SK-MEL-5 (cell line): ENCODE measurements around the gene TARDBP. TPM values are rescaled to one million over a fixed set of nuclear protein-coding genes. Genes with fewer than 3 reads are reported as not detected.
"Not testable (repeated sequence)": the region's sequence is repeated elsewhere in the genome, so short reads cannot be mapped to it uniquely, and the experiment has no call there.

Source experiments
- DNase-seq: peaks from one replicate; pipeline ENCODE4 v3.0.0-alpha.2; 2016; ENCODE audit warnings: low read depth, low spot score
- in situ Hi-C: cut with HindIII; loops from 2 replicates; pipeline ENCODE4 v1.10.0; 2016; ENCODE audit warnings: low sequenced_read_pairs, high pct_unique_total_duplicates, low pct_unique_long_range_greater_than_20kb
- total RNA-seq: library from RNA; depleted of rRNA; stranded (reverse); fragments of >200 nt; shearing (Covaris generic); gene quantifications from 2 replicates; pipeline ENCODE4 v1.2.3, GENCODE V29; 2014; rRNA removed

Gene TARDBP
- total RNA-seq, 1 experiment from 2014 or later = 27.5 TPM

- in situ Hi-C loops = no loop called here
- DNase-seq = no peak
These were observed 55.5 kb downstream of the TARDBP start for GRCh38 chr1:11067716-11068599.

- in situ Hi-C loops = no loop called here
- no peak for DNase-seq
These were observed 56.4 kb downstream of the TARDBP start for GRCh38 chr1:11068600-11069473.

GRCh38 chr1:11070876-11071275 is 58.4 kb downstream of the TARDBP start:
- in situ Hi-C loops = no loop called here
- DNase-seq = no peak

GRCh38 chr1:11071463-11072215 is 59.2 kb downstream of the TARDBP start:
- no peak for DNase-seq
- in situ Hi-C loops = no loop called here

- in situ Hi-C loops = no loop called here
- no peak for DNase-seq
These were observed 59.9 kb downstream of the TARDBP start for GRCh38 chr1:11072216-11072917.

GRCh38 chr1:11073398-11073797 is 60.9 kb downstream of the TARDBP start:
- DNase-seq, in situ Hi-C loops: not testable (repeated sequence)

Other genes with a start within 250 kb of the TARDBP start
- 0.69 and 0.96 TPM in 2 replicates for gene CASZ1, start 216.0 kb upstream of the TARDBP start, total RNA-seq
- gene MASP2, start 34.6 kb downstream of the TARDBP start, total RNA-seq = not detected in 2 replicates
- gene SRM, start 47.4 kb downstream of the TARDBP start, total RNA-seq = 46.1 and 47.5 TPM in 2 replicates
- 82.4 and 88.8 TPM in 2 replicates for gene EXOSC10, start 87.2 kb downstream of the TARDBP start, total RNA-seq
- gene ANGPTL7, start 176.7 kb downstream of the TARDBP start, total RNA-seq = not detected in 2 replicates
- 34.5 and 36.7 TPM in 2 replicates for gene MTOR, start 249.9 kb downstream of the TARDBP start, total RNA-seq